PC-3 (cell line): ENCODE results near the gene MUC3A. TPM values are rescaled to one million over a fixed set of nuclear protein-coding genes. Genes with fewer than 3 reads are reported as not detected.

Experiments
- ATAC-seq: fragments of 200-7000 bp; cut with Tn5 transposase; 2 replicates; pipeline ENCODE4 v1.9.1; 2020; ENCODE audit warnings: mild to moderate bottlenecking, moderate library complexity
- BruUV-seq: library from RNA; stranded (reverse); fragments of 400-500 nt; replicated peaks from 2 replicates; lab custom pipeline; 2021; lab: Mats Ljungman, UMichigan
- CTCF ChIA-PET: fragments of 300-600 bp; sonication (Branson Sonifier 250); formaldehyde crosslinking; loops from one replicate; lab custom pipeline; 2022; ENCODE audit warnings: antibody characterized with exemption; lab: Charles Lee
- POLR2A ChIA-PET: fragments of 300-600 bp; sonication (Branson Sonifier 250); formaldehyde crosslinking; loops from one replicate; lab custom pipeline; 2022; ENCODE audit warnings: antibody characterized with exemption; ENCODE audit not compliant: unreplicated experiment; lab: Charles Lee
- DNase-seq: peaks from one replicate; pipeline ENCODE4 v3.0.0-alpha.2; 2015
- H2AFZ ChIP-seq: fragments of 300-600 bp; sonication (generic); 2 replicates; pipeline ENCODE4 v1.6.0; 2016; ENCODE audit warnings: antibody characterized with exemption, low read length
- H3F3A ChIP-seq: fragments of 300-600 bp; sonication (generic); one replicate; pipeline ENCODE4 v1.6.0; 2017; ENCODE audit warnings: antibody characterized with exemption, low read length, control low read depth, mild to moderate bottlenecking; ENCODE audit not compliant: unreplicated experiment
- H3K27ac ChIP-seq: fragments of 300-600 bp; sonication (generic); 2 replicates; pipeline ENCODE4 v1.5.1; 2016; ENCODE audit warnings: mild to moderate bottlenecking, low read length
- H3K27me3 ChIP-seq: fragments of 300-600 bp; sonication (generic); 2 replicates; pipeline ENCODE4 v1.6.1; 2016; ENCODE audit warnings: low read length, mixed read lengths
- H3K36me3 ChIP-seq: fragments of 300-600 bp; sonication (generic); 2 replicates; pipeline ENCODE4 v1.6.1; 2016; ENCODE audit warnings: low read depth, mixed run types, low read length, mixed read lengths
- H3K4me1 ChIP-seq: fragments of 300-600 bp; sonication (generic); 2 replicates; pipeline ENCODE4 v1.5.1; 2016; ENCODE audit warnings: low read length; ENCODE audit not compliant: insufficient read depth
- H3K4me2 ChIP-seq: fragments of 300-600 bp; sonication (generic); 2 replicates; pipeline ENCODE4 v1.6.0; 2016; ENCODE audit warnings: low read length
- H3K4me3 ChIP-seq: fragments of 300-600 bp; sonication (generic); 2 replicates; pipeline ENCODE4 v1.5.1; 2016; ENCODE audit warnings: mild to moderate bottlenecking, low read length, mixed read lengths
- H3K79me2 ChIP-seq: fragments of 300-600 bp; sonication (generic); 2 replicates; pipeline ENCODE4 v1.6.1; 2017; ENCODE audit warnings: low read length, mixed read lengths
- H3K9ac ChIP-seq: fragments of 300-600 bp; sonication (generic); 2 replicates; pipeline ENCODE4 v1.6.0; 2016; ENCODE audit warnings: mild to moderate bottlenecking, low read length
- H3K9me2 ChIP-seq: fragments of 300-600 bp; sonication (generic); replicated peaks from 2 replicates; pipeline ENCODE4 v1.6.1; 2016; ENCODE audit warnings: mixed run types, low read length, mixed read lengths
- H3K9me3 ChIP-seq: fragments of 300-600 bp; sonication (generic); 2 replicates; pipeline ENCODE4 v1.6.1; 2016; ENCODE audit warnings: low read length, mixed read lengths
- H4K20me1 ChIP-seq: fragments of 300-600 bp; sonication (generic); 2 replicates; pipeline ENCODE4 v1.6.1; 2016; ENCODE audit warnings: low read length, mixed read lengths
- CTCF ChIP-seq: fragments of 300-600 bp; sonication (generic); conservative IDR thresholded peaks from 2 replicates; pipeline ENCODE4 v1.5.1; 2017; ENCODE audit warnings: antibody characterized with exemption, low read depth, mild to moderate bottlenecking, low read length
- EZH2 ChIP-seq: fragments of 300-600 bp; sonication (generic); IDR thresholded peaks from one replicate; pipeline ENCODE4 v1.6.1; 2017; ENCODE audit warnings: antibody characterized with exemption, mild to moderate bottlenecking, low read length; ENCODE audit not compliant: unreplicated experiment
- EZH2phosphoT487 ChIP-seq: fragments of 300-600 bp; sonication (generic); IDR thresholded peaks from 2 replicates; pipeline ENCODE4 v1.6.1; 2018; ENCODE audit warnings: mild to moderate bottlenecking, antibody characterized with exemption, low read length, borderline replicate concordance
- intact Hi-C: fragments of 100-400 bp; cut with micrococcal nuclease; formaldehyde crosslinking; loops from 2 replicates; pipeline ENCODE4 v1.9.0; 2023
- total RNA-seq: library from RNA; depleted of rRNA; stranded (reverse); fragments of >200 nt; gene quantifications from 2 replicates; pipeline ENCODE4 v1.2.3, GENCODE V29; 2014

The MUC3A gene
- total RNA-seq, 1 experiment from 2014 or later: 0.11 TPM

GRCh38 chr7:100963874-100964273, 14.5 kb downstream of the MUC3A start:
- CTCF ChIA-PET: no interaction called here
- no peaks in the 10 kb centered on the region for H4K20me1 ChIP-seq
- H3K79me2 ChIP-seq: no peaks in the 10 kb centered on the region
- H3K27me3 ChIP-seq: peaks cover 52% of the 10 kb centered on the region
- H3K9me3 ChIP-seq: no peaks in the 10 kb centered on the region
- H3K4me1 ChIP-seq: no peaks in the 10 kb centered on the region
- POLR2A ChIA-PET: no interaction called here
- intact Hi-C loops: no loop called here
- no peak overlapping the region for H3K4me3 ChIP-seq
- H3F3A ChIP-seq: no peaks in the 10 kb centered on the region
- no peaks in the 10 kb centered on the region for H3K9me2 ChIP-seq
- ATAC-seq (no peak), DNase-seq (no peak)
- no peak overlapping the region for H2AFZ ChIP-seq
- H3K9ac ChIP-seq: no peak overlapping the region
- no TSS peak for BruUV-seq
- H3K27ac ChIP-seq: no peak overlapping the region
- no peak for TF ChIP-seq CTCF
- no peak for TF ChIP-seq EZH2phosphoT487
- no peak for TF ChIP-seq EZH2
- no peak overlapping the region for H3K4me2 ChIP-seq
- no peaks in the 10 kb centered on the region for H3K36me3 ChIP-seq

DNA sequence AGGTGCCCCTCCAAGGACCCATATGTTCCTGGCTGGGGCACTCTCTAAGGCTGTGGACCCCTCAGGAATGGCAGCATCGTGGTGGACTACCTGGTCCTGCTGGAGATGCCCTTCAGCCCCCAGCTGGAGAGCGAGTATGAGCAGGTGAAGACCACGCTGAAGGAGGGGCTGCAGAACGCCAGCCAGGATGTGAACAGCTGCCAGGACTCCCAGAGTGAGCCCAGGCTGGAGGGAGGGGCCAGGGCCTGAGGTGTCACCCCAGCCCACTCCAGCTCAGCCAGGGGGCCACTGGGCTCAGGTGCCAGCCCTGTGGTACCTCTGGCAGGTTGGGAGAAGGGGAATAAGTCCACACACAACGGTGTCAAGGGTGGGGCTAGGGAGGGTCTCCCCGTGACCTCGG, 15.3 kb downstream of the MUC3A start:
- TF ChIP-seq CTCF (no peak), EZH2 (no peak), EZH2phosphoT487 (no peak)
- H3F3A ChIP-seq: no peaks in the 10 kb centered on the region
- H3K4me1 ChIP-seq: no peaks in the 10 kb centered on the region
- peaks cover 44% of the 10 kb centered on the region for H3K27me3 ChIP-seq
- no peak overlapping the region for H3K4me2 ChIP-seq
- H3K9ac ChIP-seq: no peak overlapping the region
- CTCF ChIA-PET: no interaction called here
- no peak overlapping the region for H3K4me3 ChIP-seq
- ATAC-seq (no peak), DNase-seq (no peak)
- POLR2A ChIA-PET: no interaction called here
- no peak overlapping the region for H3K27ac ChIP-seq
- H4K20me1 ChIP-seq: no peaks in the 10 kb centered on the region
- no peaks in the 10 kb centered on the region for H3K36me3 ChIP-seq
- no peaks in the 10 kb centered on the region for H3K9me3 ChIP-seq
- intact Hi-C loops: loop anchor here (5.0 kb wide), 1 partner anchor 67 kb away; the partner anchor contains the start of gene ACHE
- H3K79me2 ChIP-seq: no peaks in the 10 kb centered on the region
- H3K9me2 ChIP-seq: no peaks in the 10 kb centered on the region
- BruUV-seq: no TSS peak
- no peak overlapping the region for H2AFZ ChIP-seq

GRCh38 chr7:100965045-100965722, 15.8 kb downstream of the MUC3A start:
- H3K27me3 ChIP-seq: peaks cover 39% of the 10 kb centered on the region
- H3K9me2 ChIP-seq: no peaks in the 10 kb centered on the region
- no peaks in the 10 kb centered on the region for H3K9me3 ChIP-seq
- no peaks in the 10 kb centered on the region for H3K79me2 ChIP-seq
- H3K4me3 ChIP-seq: no peak overlapping the region
- CTCF ChIA-PET: no interaction called here
- BruUV-seq: no TSS peak
- H3K4me2 ChIP-seq: no peak overlapping the region
- DNase-seq (no peak), ATAC-seq (no peak)
- TF ChIP-seq CTCF: no peak
- TF ChIP-seq EZH2phosphoT487: no peak
- no peak for TF ChIP-seq EZH2
- no peaks in the 10 kb centered on the region for H4K20me1 ChIP-seq
- intact Hi-C loops: loop anchor here (5.0 kb wide), 1 partner anchor 68 kb away; the partner anchor contains the start of gene ACHE
- POLR2A ChIA-PET: no interaction called here
- no peak overlapping the region for H2AFZ ChIP-seq
- H3F3A ChIP-seq: no peaks in the 10 kb centered on the region
- H3K27ac ChIP-seq: no peak overlapping the region
- H3K9ac ChIP-seq: no peak overlapping the region
- H3K4me1 ChIP-seq: no peaks in the 10 kb centered on the region
- H3K36me3 ChIP-seq: no peaks in the 10 kb centered on the region
